Osteoblast (primary cell): ENCODE measurements around the gene RAB20. TPM values are rescaled to one million over a fixed set of nuclear protein-coding genes. Genes with fewer than 3 reads are reported as not detected.
A peak's percentile ranks its signal among the peaks of the same experiment; 100 is the strongest.

ENCODE experiments used
- DNase-seq: peaks from one replicate; pipeline ENCODE4 v3.0.0; 2011; ENCODE audit warnings: low spot score, mixed read lengths; ENCODE audit not compliant: insufficient read length; ENCODE audit errors: missing footprints
- H2AFZ ChIP-seq: 2 replicates; pipeline ENCODE4 v1.6.0; 2011; ENCODE audit warnings: mild to moderate bottlenecking, low read length
- H3K27ac ChIP-seq: 2 replicates; pipeline ENCODE4 v1.5.1; 2011; ENCODE audit warnings: mild to moderate bottlenecking, low read depth, low read length, moderate library complexity
- H3K27me3 ChIP-seq: 2 replicates; pipeline ENCODE4 v1.6.0; 2012; ENCODE audit warnings: mild to moderate bottlenecking, control low read depth, inconsistent platforms, low read length, moderate library complexity; ENCODE audit not compliant: insufficient read depth
- H3K36me3 ChIP-seq: 2 replicates; pipeline ENCODE4 v1.5.1; 2011; ENCODE audit warnings: mild to moderate bottlenecking, low read length, control low read depth, moderate library complexity; ENCODE audit not compliant: insufficient read depth
- H3K4me1 ChIP-seq: 2 replicates; pipeline ENCODE4 v1.5.1; 2011; ENCODE audit warnings: mild to moderate bottlenecking, low read length, control low read depth, moderate library complexity; ENCODE audit not compliant: insufficient read depth
- H3K4me2 ChIP-seq: 2 replicates; pipeline ENCODE4 v1.6.0; 2011; ENCODE audit warnings: mild to moderate bottlenecking, low read length; ENCODE audit not compliant: insufficient read depth
- H3K4me3 ChIP-seq: fragments of 200-600 bp; sonication (generic); 3 replicates; pipeline ENCODE4 v1.5.1; 2012; ENCODE audit warnings: mild to moderate bottlenecking, low read length, inconsistent platforms; ENCODE audit not compliant: insufficient read depth
- H3K79me2 ChIP-seq: 2 replicates; pipeline ENCODE4 v1.6.0; 2012; ENCODE audit warnings: mild to moderate bottlenecking, low read length, control low read depth, inconsistent platforms; ENCODE audit not compliant: insufficient read depth
- H3K9me3 ChIP-seq: 2 replicates; pipeline ENCODE4 v1.5.1; 2011; ENCODE audit warnings: low read depth, low read length, control low read depth
- H4K20me1 ChIP-seq: 2 replicates; pipeline ENCODE4 v1.6.0; 2012; ENCODE audit warnings: mild to moderate bottlenecking, low read length, control low read depth; ENCODE audit not compliant: insufficient read depth
- total RNA-seq: library from RNA; depleted of rRNA; stranded (reverse); fragments of >200 nt; gene quantifications from 2 replicates; pipeline ENCODE4 v1.2.3, GENCODE V29; 2012
- TF ChIP-seq, protein P1 (sequence below): IDR thresholded peaks from 2 replicates; pipeline ENCODE4 v1.5.1; 2011; ENCODE audit warnings: mild to moderate bottlenecking, low read depth, low read length, moderate library complexity; ENCODE audit errors: extremely low read depth

The RAB20 gene
- total RNA-seq, 1 donor = 3.6 TPM

DNA sequence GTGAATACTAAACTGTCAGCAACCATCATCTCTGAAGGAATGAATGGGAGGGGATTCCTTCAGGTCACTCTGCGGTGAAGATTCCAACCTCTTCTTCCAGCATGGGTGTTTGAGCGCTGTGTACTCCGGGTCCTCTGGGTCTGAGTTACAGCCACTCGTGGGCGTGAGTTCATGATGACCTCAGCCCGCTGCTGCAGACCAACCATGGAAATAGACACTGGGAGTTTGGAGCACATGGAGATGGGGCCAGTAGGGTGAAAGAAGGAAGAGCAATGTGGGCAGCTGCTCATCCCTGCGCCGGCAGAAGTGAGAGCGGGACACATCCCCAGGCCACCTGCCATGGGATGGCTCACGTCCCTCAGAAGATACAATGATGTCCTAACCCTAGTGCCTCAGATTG is 16.8 kb upstream of the RAB20 start:
- Histone ChIP-seq H3K4me1 (peaks cover 4% of the 10 kb centered on the region), H2AFZ (no peak overlapping the region), H3K4me2 (no peak overlapping the region), H3K9me3 (no peaks in the 10 kb centered on the region), H3K4me3 (no peak overlapping the region), H3K27ac (no peak overlapping the region), H3K27me3 (peaks cover 21% of the 10 kb centered on the region), H3K79me2 (no peaks in the 10 kb centered on the region), H3K36me3 (no peaks in the 10 kb centered on the region), H4K20me1 (no peaks in the 10 kb centered on the region)
- TF ChIP-seq, protein P1, sequence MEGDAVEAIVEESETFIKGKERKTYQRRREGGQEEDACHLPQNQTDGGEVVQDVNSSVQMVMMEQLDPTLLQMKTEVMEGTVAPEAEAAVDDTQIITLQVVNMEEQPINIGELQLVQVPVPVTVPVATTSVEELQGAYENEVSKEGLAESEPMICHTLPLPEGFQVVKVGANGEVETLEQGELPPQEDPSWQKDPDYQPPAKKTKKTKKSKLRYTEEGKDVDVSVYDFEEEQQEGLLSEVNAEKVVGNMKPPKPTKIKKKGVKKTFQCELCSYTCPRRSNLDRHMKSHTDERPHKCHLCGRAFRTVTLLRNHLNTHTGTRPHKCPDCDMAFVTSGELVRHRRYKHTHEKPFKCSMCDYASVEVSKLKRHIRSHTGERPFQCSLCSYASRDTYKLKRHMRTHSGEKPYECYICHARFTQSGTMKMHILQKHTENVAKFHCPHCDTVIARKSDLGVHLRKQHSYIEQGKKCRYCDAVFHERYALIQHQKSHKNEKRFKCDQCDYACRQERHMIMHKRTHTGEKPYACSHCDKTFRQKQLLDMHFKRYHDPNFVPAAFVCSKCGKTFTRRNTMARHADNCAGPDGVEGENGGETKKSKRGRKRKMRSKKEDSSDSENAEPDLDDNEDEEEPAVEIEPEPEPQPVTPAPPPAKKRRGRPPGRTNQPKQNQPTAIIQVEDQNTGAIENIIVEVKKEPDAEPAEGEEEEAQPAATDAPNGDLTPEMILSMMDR = no peak
- no peak for DNase-seq

DNA sequence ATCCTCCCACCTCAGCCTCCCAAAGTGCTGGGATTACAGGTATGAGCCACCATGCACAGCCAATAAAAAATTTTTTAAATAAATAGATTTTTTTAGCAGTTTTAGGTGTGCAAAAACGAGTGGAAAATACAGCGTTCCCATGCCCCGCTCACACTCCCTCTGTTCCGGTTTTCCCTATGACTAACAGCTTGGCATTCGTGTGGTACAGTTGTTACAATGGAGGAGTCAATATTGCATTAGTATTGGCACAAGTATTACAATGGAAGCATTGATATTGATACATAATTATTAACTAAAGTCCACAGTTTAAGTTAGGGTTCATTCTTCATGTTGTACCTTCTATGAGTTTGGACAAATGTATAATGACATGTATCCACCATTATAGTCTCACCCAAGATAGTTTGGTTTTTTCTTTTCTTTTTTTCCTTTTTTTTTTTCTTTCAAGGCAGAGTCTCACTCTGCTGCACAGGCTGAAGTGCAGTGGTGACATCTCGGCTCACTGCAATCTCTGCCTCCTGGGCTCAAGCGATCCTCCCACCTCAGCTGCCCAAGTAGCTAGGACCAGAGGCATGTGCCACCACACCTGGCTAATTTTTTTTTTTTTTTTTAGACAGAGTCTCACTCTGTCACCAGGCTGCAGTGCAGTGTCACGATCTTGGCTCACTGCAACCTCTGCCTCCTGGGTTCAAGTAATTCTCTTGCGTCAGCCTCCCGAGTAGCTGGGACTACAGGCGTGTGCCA is 15.4 kb upstream of the RAB20 start:
- DNase-seq = no peak
- no peaks in the 10 kb centered on the region for H4K20me1 ChIP-seq
- H3K4me2 ChIP-seq = no peak overlapping the region
- no peak overlapping the region for H3K4me3 ChIP-seq
- H3K4me1 ChIP-seq = peaks cover 4% of the 10 kb centered on the region
- H3K9me3 ChIP-seq = no peaks in the 10 kb centered on the region
- TF ChIP-seq, protein P1 = no peak
- H3K36me3 ChIP-seq = no peaks in the 10 kb centered on the region
- no peaks in the 10 kb centered on the region for H3K79me2 ChIP-seq
- peaks cover 36% of the 10 kb centered on the region for H3K27me3 ChIP-seq
- no peak overlapping the region for H2AFZ ChIP-seq
- no peak overlapping the region for H3K27ac ChIP-seq

DNA sequence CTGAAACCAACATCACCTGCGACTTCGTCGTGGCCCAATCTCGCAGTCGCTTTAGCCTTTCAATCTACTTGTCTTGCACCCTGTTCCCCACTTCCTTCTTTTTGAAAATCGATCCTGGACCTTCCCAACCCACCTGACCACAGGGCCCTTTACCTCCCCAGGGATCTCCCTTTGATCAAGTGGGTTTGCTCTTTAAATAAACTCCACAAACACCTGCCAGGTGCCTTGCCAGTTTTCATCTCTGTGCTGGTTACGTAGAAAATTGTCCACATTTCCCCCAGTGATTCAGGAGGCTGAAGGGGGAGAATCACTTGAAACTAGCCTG is 14.5 kb upstream of the RAB20 start:
- Histone ChIP-seq H3K79me2 (no peaks in the 10 kb centered on the region), H3K4me3 (no peak overlapping the region), H4K20me1 (no peaks in the 10 kb centered on the region), H3K36me3 (no peaks in the 10 kb centered on the region), H3K4me1 (peaks cover 4% of the 10 kb centered on the region), H3K27me3 (peaks cover 45% of the 10 kb centered on the region), H2AFZ (no peak overlapping the region), H3K27ac (no peak overlapping the region), H3K4me2 (no peak overlapping the region), H3K9me3 (no peaks in the 10 kb centered on the region)
- TF ChIP-seq, protein P1 = no peak
- no peak for DNase-seq

DNA sequence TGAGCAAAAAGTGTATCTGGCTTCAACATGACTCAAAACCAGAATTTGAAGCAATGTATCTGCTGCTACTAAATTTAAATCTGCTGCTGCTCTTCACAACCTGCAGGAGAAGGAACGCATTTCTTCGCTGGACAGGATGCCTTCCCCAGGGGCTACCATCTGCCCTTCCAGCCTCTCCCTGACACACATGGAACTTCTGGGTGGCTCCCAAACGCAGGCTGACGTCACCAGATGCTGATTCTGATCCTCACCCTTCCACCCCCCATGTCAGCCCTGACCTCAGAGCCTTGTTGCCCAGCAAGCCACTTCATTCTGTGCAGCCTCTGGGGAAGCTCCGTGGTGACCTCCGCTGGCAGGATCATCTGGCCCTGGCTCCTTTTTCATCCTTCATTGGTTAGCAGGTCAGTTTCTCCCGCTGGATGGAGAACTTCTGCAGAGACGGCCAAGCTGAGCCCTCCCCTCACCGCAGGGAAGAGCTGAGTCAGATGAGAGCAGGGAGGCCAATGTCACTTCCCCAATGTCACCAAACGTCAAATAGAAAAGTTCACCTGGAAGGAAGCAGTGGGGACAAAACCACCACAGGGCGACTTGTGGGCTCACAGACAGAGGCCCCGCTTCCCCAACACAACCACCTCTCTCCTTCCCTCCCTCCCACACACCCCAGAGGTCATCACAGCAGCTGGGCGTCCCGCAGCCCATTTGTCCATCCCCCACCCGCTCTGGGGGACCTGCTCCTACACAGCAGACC is 14.0 kb upstream of the RAB20 start:
- DNase-seq = no peak
- H3K4me1 ChIP-seq = peaks cover 4% of the 10 kb centered on the region
- peak overlapping the region; percentile 18 for H3K4me2 ChIP-seq
- no peaks in the 10 kb centered on the region for H3K9me3 ChIP-seq
- peaks cover 50% of the 10 kb centered on the region for H3K27me3 ChIP-seq
- TF ChIP-seq, protein P1 = no peak
- no peak overlapping the region for H3K4me3 ChIP-seq
- H3K36me3 ChIP-seq = no peaks in the 10 kb centered on the region
- no peaks in the 10 kb centered on the region for H4K20me1 ChIP-seq
- H2AFZ ChIP-seq = no peak overlapping the region
- no peak overlapping the region for H3K27ac ChIP-seq
- H3K79me2 ChIP-seq = no peaks in the 10 kb centered on the region
